H1 (cell line): Measurements from ENCODE around the gene MYBPH. TPM values are rescaled to one million over a fixed set of nuclear protein-coding genes. Genes with fewer than 3 reads are reported as not detected.

Experiments
- BACH1 ChIP-seq: IDR thresholded peaks from 2 replicates; pipeline ENCODE4 v1.6.1; 2012; ENCODE audit warnings: low read length, improper control_type of control experiment
- CBX8 ChIP-seq: fragments of 300-800, 300-1000 bp; sonication (generic); IDR thresholded peaks from 2 replicates; pipeline ENCODE4 v1.7.1; 2016; ENCODE audit warnings: low read depth, low read length, borderline replicate concordance
- EZH2 ChIP-seq: fragments of 200-600 bp; sonication (generic); IDR thresholded peaks from 2 replicates; pipeline ENCODE4 v1.7.1; 2012; ENCODE audit warnings: low read depth, mild to moderate bottlenecking, moderate library complexity, low read length, inconsistent platforms; ENCODE audit not compliant: severe bottlenecking
- GABPA ChIP-seq: IDR thresholded peaks from 2 replicates; pipeline ENCODE4 v1.6.1; 2011; ENCODE audit warnings: mild to moderate bottlenecking, low read length, moderate library complexity, borderline replicate concordance; ENCODE audit not compliant: insufficient read depth
- POLR2AphosphoS5 ChIP-seq: IDR thresholded peaks from 2 replicates; pipeline ENCODE4 v1.6.1; 2011; ENCODE audit warnings: low read depth, low read length
- RNF2 ChIP-seq: fragments of 200-900, 300-1000 bp; sonication (generic); IDR thresholded peaks from 2 replicates; pipeline ENCODE4 v1.7.1; 2016; ENCODE audit warnings: borderline replicate concordance, low read depth, mild to moderate bottlenecking, antibody characterized with exemption, low read length; ENCODE audit not compliant: poor library complexity, severe bottlenecking; ENCODE audit errors: missing control alignments
- SAP30 ChIP-seq: fragments of 300-600 bp; sonication (generic); IDR thresholded peaks from 2 replicates; pipeline ENCODE4 v1.7.1; 2012; ENCODE audit warnings: low read length, moderate library complexity, mild to moderate bottlenecking, inconsistent platforms; ENCODE audit not compliant: insufficient read depth, insufficient replicate concordance
- ZNF274 ChIP-seq: IDR thresholded peaks from 2 replicates; pipeline ENCODE4 v1.7.0; 2012; ENCODE audit warnings: low read length, borderline replicate concordance; ENCODE audit errors: extremely low read depth
- polyA plus RNA-seq, 7 experiments: library from polyadenylated mRNA; depleted of rRNA in 3 of 7; stranded (reverse) in 5 of 7; unstranded in 2 of 7; fragments of >200 nt in 5 of 7; fragments of 200-250 nt in 2 of 7; gene quantifications; 1 replicate in 5 of 7; 2 replicates in 1 of 7; 4 replicates in 1 of 7; pipeline versions ENCODE4 v1.2.1 to v1.2.3, GENCODE V29; 2011 to 2013; ENCODE audit warnings: missing spikeins in 2 of 7, mixed read lengths in 2 of 7
- total RNA-seq: library from RNA; stranded (reverse); fragmentation: NEBNext Ultra II Directional; extraction: Animal tissue kit (Norgen Biotek cat#: 25700); gene quantifications from 2 replicates; pipeline ENCODE4 v1.2.1, GENCODE V29; 2021

The MYBPH gene
- total and polyA plus RNA-seq, 2 of the 8 experiments (the other 6 are each of a cell fraction or from before 2014, with no cell fraction given): not detected

GRCh38 chr1:203131548-203132200 is 44.0 kb downstream of the MYBPH start (continued):
- TF ChIP-seq CBX8 (no peak), EZH2 (no peak), SAP30 (no peak), BACH1 (no peak), ZNF274 (no peak), POLR2AphosphoS5 (no peak), RNF2 (no peak), GABPA (no peak)
